ENCODE measurements around the gene TXNRD3.

The TXNRD3 gene

GRCh38 chr3:126696701-126697267 is 41.9 kb upstream of the TXNRD3 start:
- no peak overlapping the region for H3K4me2 ChIP-seq (ENCODE audit: low read length)
- peaks cover 18% of the 10 kb centered on the region for H3K27me3 ChIP-seq (ENCODE audit: control insufficient read depth, low read length)
- no peak overlapping the region for H3K4me3 ChIP-seq (ENCODE audit: low read length)
- H4K20me1 ChIP-seq (ENCODE audit: control insufficient read depth, insufficient read depth, low read depth, low read length): no peaks in the 10 kb centered on the region
- H3K9me3 ChIP-seq (ENCODE audit: control insufficient read depth, insufficient read depth, low read length): peaks cover 5% of the 10 kb centered on the region
- H3K79me2 ChIP-seq (ENCODE audit: control insufficient read depth, low read length): no peaks in the 10 kb centered on the region
- H3K27ac ChIP-seq (ENCODE audit: low read depth, low read length): no peak overlapping the region
- no peaks in the 10 kb centered on the region for H3K9me2 ChIP-seq (replicated peaks; ENCODE audit: control insufficient read depth, low read length)
- no peaks in the 10 kb centered on the region for H3K4me1 ChIP-seq (ENCODE audit: control insufficient read depth, low read length)
- no peaks in the 10 kb centered on the region for H3F3A ChIP-seq (ENCODE audit: control insufficient read depth, insufficient read depth)
- TF ChIP-seq EZH2phosphoT487 (IDR thresholded peaks at IDR 0.05; ENCODE audit: borderline replicate concordance, low read length): no peak
- no peaks in the 10 kb centered on the region for H3K36me3 ChIP-seq (ENCODE audit: control insufficient read depth, low read length)

GRCh38 chr3:126693921-126694320 is 39.0 kb upstream of the TXNRD3 start:
- H3K27me3 ChIP-seq (ENCODE audit: control insufficient read depth, low read length): peaks cover 11% of the 10 kb centered on the region
- TF ChIP-seq EZH2phosphoT487 (IDR thresholded peaks at IDR 0.05; ENCODE audit: borderline replicate concordance, low read length): no peak
- H3K36me3 ChIP-seq (ENCODE audit: control insufficient read depth, low read length): no peaks in the 10 kb centered on the region
- no peak overlapping the region for H3K4me3 ChIP-seq (ENCODE audit: low read length)
- no peak overlapping the region for H3K4me2 ChIP-seq (ENCODE audit: low read length)
- H3K79me2 ChIP-seq (ENCODE audit: control insufficient read depth, low read length): no peaks in the 10 kb centered on the region
- H4K20me1 ChIP-seq (ENCODE audit: control insufficient read depth, insufficient read depth, low read depth, low read length): no peaks in the 10 kb centered on the region
- no peaks in the 10 kb centered on the region for H3F3A ChIP-seq (ENCODE audit: control insufficient read depth, insufficient read depth)
- no peaks in the 10 kb centered on the region for H3K4me1 ChIP-seq (ENCODE audit: control insufficient read depth, low read length)
- no peaks in the 10 kb centered on the region for H3K9me2 ChIP-seq (replicated peaks; ENCODE audit: control insufficient read depth, low read length)
- H3K27ac ChIP-seq (ENCODE audit: low read depth, low read length): no peak overlapping the region
- no peaks in the 10 kb centered on the region for H3K9me3 ChIP-seq (ENCODE audit: control insufficient read depth, insufficient read depth, low read length)

- Histone ChIP-seq H3K4me2 (ENCODE audit: low read length) (no peak overlapping the region), H3K36me3 (ENCODE audit: control insufficient read depth, low read length) (no peaks in the 10 kb centered on the region), H3K4me3 (ENCODE audit: low read length) (no peak overlapping the region), H4K20me1 (ENCODE audit: control insufficient read depth, insufficient read depth, low read depth, low read length) (no peaks in the 10 kb centered on the region), H3K4me1 (ENCODE audit: control insufficient read depth, low read length) (no peaks in the 10 kb centered on the region), H3F3A (ENCODE audit: control insufficient read depth, insufficient read depth) (no peaks in the 10 kb centered on the region), H3K9me3 (ENCODE audit: control insufficient read depth, insufficient read depth, low read length) (no peaks in the 10 kb centered on the region), H3K9me2 (replicated peaks; ENCODE audit: control insufficient read depth, low read length) (no peaks in the 10 kb centered on the region), H3K79me2 (ENCODE audit: control insufficient read depth, low read length) (no peaks in the 10 kb centered on the region), H3K27ac (ENCODE audit: low read depth, low read length) (no peak overlapping the region), H3K27me3 (ENCODE audit: control insufficient read depth, low read length) (peaks cover 11% of the 10 kb centered on the region)
- TF ChIP-seq EZH2phosphoT487 (IDR thresholded peaks at IDR 0.05; ENCODE audit: borderline replicate concordance, low read length): no peak
- no peak for TF ChIP-seq CTCF (IDR thresholded peaks at IDR 0.05; ENCODE audit: low read depth, low read length, poor library complexity, severe bottlenecking)
Measured at GRCh38 chr3:126692858-126693257, 37.9 kb upstream of the TXNRD3 start.

GRCh38 chr3:126691765-126692164 is 36.8 kb upstream of the TXNRD3 start:
- H3F3A ChIP-seq (ENCODE audit: control insufficient read depth, insufficient read depth): no peaks in the 10 kb centered on the region
- no peak overlapping the region for H3K4me3 ChIP-seq (ENCODE audit: low read length)
- TF ChIP-seq EZH2phosphoT487 (IDR thresholded peaks at IDR 0.05; ENCODE audit: borderline replicate concordance, low read length) (no peak), CTCF (IDR thresholded peaks at IDR 0.05; ENCODE audit: low read depth, low read length, poor library complexity, severe bottlenecking) (no peak)
- peaks cover 10% of the 10 kb centered on the region for H3K27me3 ChIP-seq (ENCODE audit: control insufficient read depth, low read length)
- no peaks in the 10 kb centered on the region for H3K79me2 ChIP-seq (ENCODE audit: control insufficient read depth, low read length)
- H3K4me1 ChIP-seq (ENCODE audit: control insufficient read depth, low read length): no peaks in the 10 kb centered on the region
- no peaks in the 10 kb centered on the region for H3K9me2 ChIP-seq (replicated peaks; ENCODE audit: control insufficient read depth, low read length)
- H3K9me3 ChIP-seq (ENCODE audit: control insufficient read depth, insufficient read depth, low read length): no peaks in the 10 kb centered on the region
- H4K20me1 ChIP-seq (ENCODE audit: control insufficient read depth, insufficient read depth, low read depth, low read length): no peaks in the 10 kb centered on the region
- H3K36me3 ChIP-seq (ENCODE audit: control insufficient read depth, low read length): no peaks in the 10 kb centered on the region
- no peak overlapping the region for H3K27ac ChIP-seq (ENCODE audit: low read depth, low read length)
- H3K4me2 ChIP-seq (ENCODE audit: low read length): no peak overlapping the region

Measured in DOHH2 (cell line).